ENCODE measurements around the gene YARS1.

YARS1 gene

DNA sequence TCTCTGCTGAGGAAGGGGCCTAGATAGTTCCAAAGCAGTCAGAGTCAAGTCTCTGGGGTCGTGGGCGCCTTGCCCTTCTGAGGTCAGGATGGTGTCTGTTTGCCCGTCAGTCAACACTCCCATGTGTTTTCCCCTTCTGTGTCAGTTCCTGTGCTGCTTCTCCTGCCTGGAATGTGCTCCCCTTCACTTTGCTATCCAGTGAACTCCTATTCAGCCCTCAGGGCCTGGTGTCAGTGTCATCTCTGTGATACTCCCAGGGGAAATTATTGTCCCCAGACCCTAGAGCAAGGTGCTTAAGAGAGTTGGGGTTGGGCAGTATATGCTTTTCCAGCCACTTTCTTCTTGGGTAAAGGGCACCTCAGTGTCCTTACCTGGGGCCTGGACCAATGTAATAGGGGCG lies 68.8 kb downstream of the YARS1 start:
- TF ChIP-seq, protein P1, sequence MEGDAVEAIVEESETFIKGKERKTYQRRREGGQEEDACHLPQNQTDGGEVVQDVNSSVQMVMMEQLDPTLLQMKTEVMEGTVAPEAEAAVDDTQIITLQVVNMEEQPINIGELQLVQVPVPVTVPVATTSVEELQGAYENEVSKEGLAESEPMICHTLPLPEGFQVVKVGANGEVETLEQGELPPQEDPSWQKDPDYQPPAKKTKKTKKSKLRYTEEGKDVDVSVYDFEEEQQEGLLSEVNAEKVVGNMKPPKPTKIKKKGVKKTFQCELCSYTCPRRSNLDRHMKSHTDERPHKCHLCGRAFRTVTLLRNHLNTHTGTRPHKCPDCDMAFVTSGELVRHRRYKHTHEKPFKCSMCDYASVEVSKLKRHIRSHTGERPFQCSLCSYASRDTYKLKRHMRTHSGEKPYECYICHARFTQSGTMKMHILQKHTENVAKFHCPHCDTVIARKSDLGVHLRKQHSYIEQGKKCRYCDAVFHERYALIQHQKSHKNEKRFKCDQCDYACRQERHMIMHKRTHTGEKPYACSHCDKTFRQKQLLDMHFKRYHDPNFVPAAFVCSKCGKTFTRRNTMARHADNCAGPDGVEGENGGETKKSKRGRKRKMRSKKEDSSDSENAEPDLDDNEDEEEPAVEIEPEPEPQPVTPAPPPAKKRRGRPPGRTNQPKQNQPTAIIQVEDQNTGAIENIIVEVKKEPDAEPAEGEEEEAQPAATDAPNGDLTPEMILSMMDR (IDR thresholded peaks at IDR 0.05): no peak
- Histone ChIP-seq H3K4me3 (ENCODE audit: low read depth in 1 of 2, low read length in 1 of 2) (no peak overlapping the region), H3K27ac (no peak overlapping the region), H3K27me3 (peaks cover 43% of the 10 kb centered on the region), H3K9me3 (no peaks in the 10 kb centered on the region), H3K4me1 (ENCODE audit: control insufficient read depth in 1 of 2, insufficient read depth in 1 of 2, low read depth in 1 of 2, low read length in 1 of 2) (peaks cover under 1 to 2% of the 10 kb centered on the region in 2 experiments), H3K36me3 (no peaks in the 10 kb centered on the region)

DNA sequence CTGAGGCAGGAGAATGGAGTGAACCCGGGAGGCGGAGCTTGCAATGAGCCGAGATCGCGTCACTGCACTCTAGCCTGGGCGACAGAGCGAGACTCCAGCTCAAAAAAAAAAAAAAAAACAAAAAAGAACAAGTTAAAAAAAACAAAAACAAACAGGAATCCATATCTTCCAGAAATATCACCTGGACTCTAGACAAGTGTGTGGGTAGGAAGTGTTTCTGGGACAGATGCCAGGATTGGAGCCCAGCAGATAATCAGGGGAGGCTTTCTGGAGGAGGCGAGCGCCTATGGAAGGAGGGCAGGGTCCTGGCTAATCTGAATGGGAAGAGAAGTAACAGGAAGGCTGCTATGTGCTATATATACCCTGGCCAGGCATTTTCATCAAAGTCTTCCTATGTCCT lies 71.0 kb downstream of the YARS1 start:
- TF ChIP-seq, protein P1 (IDR thresholded peaks at IDR 0.05): no peak
- Histone ChIP-seq H3K4me3 (ENCODE audit: low read depth in 1 of 2, low read length in 1 of 2) (no peak overlapping the region), H3K9me3 (no peaks in the 10 kb centered on the region), H3K27me3 (peaks cover 42% of the 10 kb centered on the region), H3K36me3 (no peaks in the 10 kb centered on the region), H3K27ac (no peak overlapping the region), H3K4me1 (ENCODE audit: control insufficient read depth in 1 of 2, insufficient read depth in 1 of 2, low read depth in 1 of 2, low read length in 1 of 2) (peaks cover 3 to 4% of the 10 kb centered on the region in 2 experiments)

DNA sequence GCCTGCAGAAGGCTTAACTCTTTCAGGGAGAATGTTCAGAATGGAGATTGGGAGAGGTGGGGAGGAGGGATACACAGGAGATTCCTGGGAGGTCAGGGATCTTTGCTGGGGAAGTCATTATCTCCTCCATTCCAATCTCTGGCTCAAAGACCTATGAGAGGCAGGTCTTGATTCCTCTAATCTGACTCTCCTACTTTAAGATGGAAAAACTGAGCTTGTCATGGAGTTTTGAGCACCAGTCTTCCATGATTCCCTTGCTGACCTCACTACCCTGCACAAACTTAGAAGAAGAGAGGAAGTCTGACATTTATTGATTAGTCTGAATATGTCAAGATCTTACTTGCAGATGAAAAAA lies 73.1 kb downstream of the YARS1 start:
- TF ChIP-seq, protein P1 (IDR thresholded peaks at IDR 0.05): no peak
- no peaks in the 10 kb centered on the region for H3K9me3 ChIP-seq
- H3K27me3 ChIP-seq: peaks cover 48% of the 10 kb centered on the region
- no peak overlapping the region for H3K27ac ChIP-seq
- peaks cover 3 to 6% of the 10 kb centered on the region in 2 experiments for H3K4me1 ChIP-seq (ENCODE audit: control insufficient read depth in 1 of 2, insufficient read depth in 1 of 2, low read depth in 1 of 2, low read length in 1 of 2)
- H3K4me3 ChIP-seq (ENCODE audit: low read depth in 1 of 2, low read length in 1 of 2): no peak overlapping the region
- no peaks in the 10 kb centered on the region for H3K36me3 ChIP-seq

DNA sequence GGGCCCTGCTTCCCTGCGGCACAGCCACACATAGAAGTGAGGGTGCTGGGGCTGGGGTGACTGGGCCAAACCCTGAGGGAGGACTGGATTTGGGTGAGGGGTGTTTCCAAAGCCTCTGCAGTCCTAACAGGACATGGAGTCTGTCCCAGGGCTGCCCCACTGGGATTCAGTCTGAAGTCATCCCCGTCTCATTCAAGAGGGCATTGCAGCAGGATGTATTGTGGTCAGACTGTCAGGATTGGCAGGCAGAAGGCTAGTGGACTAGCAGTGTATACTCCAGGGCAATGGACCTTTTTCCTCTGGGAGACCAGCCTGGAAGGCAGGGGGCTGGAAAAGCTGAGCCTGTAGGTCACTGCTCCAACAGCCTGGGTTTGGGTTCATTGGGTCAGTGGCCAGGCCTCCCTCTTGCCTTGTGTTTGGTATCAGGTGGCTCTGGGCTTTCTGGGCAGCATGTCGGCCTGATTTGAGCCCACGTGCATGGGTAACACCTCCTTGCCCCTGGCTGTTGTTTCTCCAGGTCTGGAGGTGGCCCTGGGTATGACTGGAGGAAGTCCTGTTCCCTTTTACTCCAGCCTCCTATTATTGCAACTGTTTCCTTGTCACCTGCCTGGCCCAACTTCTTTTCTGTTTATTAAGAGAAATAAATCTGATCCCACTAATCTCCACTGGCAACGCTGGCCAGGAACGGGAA lies 73.6 kb downstream of the YARS1 start:
- no peaks in the 10 kb centered on the region for H3K36me3 ChIP-seq
- peaks cover 3 to 6% of the 10 kb centered on the region in 2 experiments for H3K4me1 ChIP-seq (ENCODE audit: control insufficient read depth in 1 of 2, insufficient read depth in 1 of 2, low read depth in 1 of 2, low read length in 1 of 2)
- H3K27me3 ChIP-seq: peaks cover 48% of the 10 kb centered on the region
- H3K4me3 ChIP-seq (ENCODE audit: low read depth in 1 of 2, low read length in 1 of 2): no peak overlapping the region
- no peaks in the 10 kb centered on the region for H3K9me3 ChIP-seq
- H3K27ac ChIP-seq: no peak overlapping the region
- TF ChIP-seq, protein P1 (IDR thresholded peaks at IDR 0.05): no peak

DNA sequence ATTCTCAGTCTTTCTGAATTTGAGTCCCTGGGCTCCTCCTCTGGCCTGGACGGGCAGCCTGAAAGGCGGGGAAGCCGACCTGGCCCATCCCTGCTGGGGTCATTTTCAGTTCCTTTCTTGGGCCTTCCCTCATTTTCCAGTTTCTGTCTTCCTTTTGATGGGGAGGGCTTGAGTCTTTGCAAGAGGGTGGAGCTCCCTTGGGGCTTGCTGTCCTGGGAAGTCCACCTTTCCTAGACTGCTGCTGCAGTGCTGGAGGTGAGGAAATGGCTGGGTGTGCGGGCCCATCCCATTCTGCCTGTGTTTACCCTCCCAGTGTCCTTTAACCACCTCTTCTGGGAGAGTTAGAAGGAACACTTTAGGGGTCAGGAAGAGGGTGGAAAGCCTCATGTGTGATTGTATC lies 74.2 kb downstream of the YARS1 start:
- peaks cover 48% of the 10 kb centered on the region for H3K27me3 ChIP-seq
- TF ChIP-seq, protein P1 (IDR thresholded peaks at IDR 0.05): no peak
- H3K4me3 ChIP-seq (ENCODE audit: low read depth in 1 of 2, low read length in 1 of 2): no peak overlapping the region
- peaks cover 3 to 6% of the 10 kb centered on the region in 2 experiments for H3K4me1 ChIP-seq (ENCODE audit: control insufficient read depth in 1 of 2, insufficient read depth in 1 of 2, low read depth in 1 of 2, low read length in 1 of 2)
- no peaks in the 10 kb centered on the region for H3K9me3 ChIP-seq
- no peak overlapping the region for H3K27ac ChIP-seq
- no peaks in the 10 kb centered on the region for H3K36me3 ChIP-seq
